Colonic mucosa (tissue), 4 donors: Measurements from ENCODE around the gene SPTAN1. TPM values are rescaled to one million over a fixed set of nuclear protein-coding genes. Genes with fewer than 3 reads are reported as not detected.

Source experiments
- DNase-seq: peaks from one replicate; pipeline ENCODE4 v3.0.0-alpha.2; 2020
- H3K27ac ChIP-seq: fragments of 200-600 bp; one replicate; pipeline ENCODE4 v1.8.0; 2021
- H3K27me3 ChIP-seq: fragments of 200-600 bp; one replicate; pipeline ENCODE4 v1.8.0; 2021
- H3K36me3 ChIP-seq: fragments of 200-600 bp; one replicate; pipeline ENCODE4 v1.8.0; 2021
- H3K4me1 ChIP-seq: fragments of 200-600 bp; one replicate; pipeline ENCODE4 v1.8.0; 2021; ENCODE audit warnings: mild to moderate bottlenecking
- H3K4me3 ChIP-seq: fragments of 200-600 bp; one replicate; pipeline ENCODE4 v1.8.0; 2021
- H3K9ac ChIP-seq, 2 donors: one replicate each; pipeline ENCODE4 v1.7.0; 2013; ENCODE audit warnings: control low read depth in 2 of 2, low read depth in 2 of 2, low read length in 2 of 2
- H3K9me3 ChIP-seq: fragments of 200-600 bp; one replicate; pipeline ENCODE4 v1.8.0; 2021
- CTCF ChIP-seq: fragments of 200-600 bp; IDR thresholded peaks from one replicate; pipeline ENCODE4 v1.8.0; 2022; ENCODE audit warnings: antibody characterized with exemption, mild to moderate bottlenecking
- intact Hi-C: fragments of 100-400 bp; cut with DNase I; formaldehyde crosslinking; loops from one replicate; pipeline ENCODE4 v1.14.1; 2022
- total RNA-seq, 2 donors: library from RNA; stranded (reverse); fragmentation: NEBNext Ultra II Directional in 1 of 2; extraction: Animal tissue kit (Norgen Biotek cat#: 25700) in 1 of 2; gene quantifications; one replicate each; pipeline ENCODE4 v1.2.1, GENCODE V29; 2021
- donor health status: healthy.
- donor health status: DM: no; HTN: no; CAD: no.
- donor health status: DM: no; HTN: no; CAD: no.

Gene SPTAN1
- total RNA-seq, 2 donors from 2014 or later = 263 to 282 TPM

GRCh38 chr9:128588581-128589233 lies 36.3 kb downstream of the SPTAN1 start:
- TF ChIP-seq CTCF = no peak
- Histone ChIP-seq H3K27me3 (no peaks in the 10 kb centered on the region), H3K36me3 (peaks cover 48% of the 10 kb centered on the region), H3K9ac (no peak overlapping the region), H3K4me3 (no peak overlapping the region), H3K27ac (no peak overlapping the region), H3K9me3 (no peaks in the 10 kb centered on the region), H3K4me1 (no peaks in the 10 kb centered on the region)
- DNase-seq = no peak
- intact Hi-C loops = no loop called here

DNA sequence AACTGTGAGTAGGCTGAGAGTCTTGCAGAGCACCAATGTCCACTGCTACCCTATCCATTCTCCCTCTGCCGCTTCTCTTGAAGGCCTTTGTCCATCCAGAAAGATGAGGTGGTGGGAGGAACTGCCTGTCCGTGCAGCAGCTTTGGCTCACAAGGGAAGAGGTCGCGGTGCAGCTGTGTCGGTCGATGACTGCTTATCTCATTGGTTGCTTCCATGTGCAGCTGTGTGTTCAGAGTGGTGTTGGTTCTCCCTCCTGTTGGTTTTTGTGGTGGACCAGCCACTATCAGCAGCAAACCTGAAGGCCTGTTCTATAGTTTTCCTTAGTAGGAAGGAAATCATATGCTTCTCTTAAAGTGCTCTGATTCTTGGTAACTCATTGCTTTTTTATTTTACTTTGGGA lies 40.7 kb downstream of the SPTAN1 start:
- Histone ChIP-seq H3K27ac (no peak overlapping the region), H3K27me3 (no peaks in the 10 kb centered on the region), H3K9ac (no peak overlapping the region), H3K36me3 (peaks cover 29% of the 10 kb centered on the region), H3K4me3 (no peak overlapping the region), H3K4me1 (no peaks in the 10 kb centered on the region), H3K9me3 (no peaks in the 10 kb centered on the region)
- DNase-seq = no peak
- intact Hi-C loops = loop anchor here (10.0 kb wide), 1 partner anchor 68 kb away; no protein-coding TSS in a partner anchor
- no peak for TF ChIP-seq CTCF

GRCh38 chr9:128593856-128594255 lies 41.5 kb downstream of the SPTAN1 start:
- Histone ChIP-seq H3K27me3 (no peaks in the 10 kb centered on the region), H3K9ac (no peak overlapping the region), H3K4me1 (no peaks in the 10 kb centered on the region), H3K27ac (no peak overlapping the region), H3K9me3 (no peaks in the 10 kb centered on the region), H3K4me3 (no peak overlapping the region), H3K36me3 (peaks cover 33% of the 10 kb centered on the region)
- intact Hi-C loops = loop anchor here (10.0 kb wide), 1 partner anchor 69 kb away; no protein-coding TSS in a partner anchor
- DNase-seq = no peak
- TF ChIP-seq CTCF = no peak

DNA sequence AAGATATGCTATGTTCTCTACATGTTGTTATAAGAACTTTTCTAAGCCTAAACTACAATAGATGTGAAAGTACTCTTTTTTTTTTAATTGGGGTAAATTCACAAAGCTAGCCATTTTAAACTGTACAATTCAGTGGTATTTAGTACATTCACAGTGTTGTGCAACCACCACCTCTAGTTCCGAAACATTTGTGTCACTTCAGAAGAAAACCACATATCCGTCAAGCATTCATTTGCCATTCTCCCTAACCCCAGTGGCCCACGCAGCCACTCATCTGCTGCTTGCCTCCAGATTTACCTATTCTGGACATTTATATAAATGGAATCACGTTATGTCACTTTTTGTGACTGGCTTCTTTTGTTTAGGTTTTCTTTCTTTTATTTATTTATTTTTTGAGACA lies 43.1 kb downstream of the SPTAN1 start:
- TF ChIP-seq CTCF = no peak
- no peaks in the 10 kb centered on the region for H3K9me3 ChIP-seq
- H3K36me3 ChIP-seq = peaks cover 35% of the 10 kb centered on the region
- H3K9ac ChIP-seq = no peak overlapping the region
- no peak overlapping the region for H3K4me3 ChIP-seq
- no peak overlapping the region for H3K27ac ChIP-seq
- no peaks in the 10 kb centered on the region for H3K4me1 ChIP-seq
- no peaks in the 10 kb centered on the region for H3K27me3 ChIP-seq
- intact Hi-C loops = loop anchor here (10.0 kb wide), 1 partner anchor 71 kb away; no protein-coding TSS in a partner anchor
- no peak for DNase-seq

DNA sequence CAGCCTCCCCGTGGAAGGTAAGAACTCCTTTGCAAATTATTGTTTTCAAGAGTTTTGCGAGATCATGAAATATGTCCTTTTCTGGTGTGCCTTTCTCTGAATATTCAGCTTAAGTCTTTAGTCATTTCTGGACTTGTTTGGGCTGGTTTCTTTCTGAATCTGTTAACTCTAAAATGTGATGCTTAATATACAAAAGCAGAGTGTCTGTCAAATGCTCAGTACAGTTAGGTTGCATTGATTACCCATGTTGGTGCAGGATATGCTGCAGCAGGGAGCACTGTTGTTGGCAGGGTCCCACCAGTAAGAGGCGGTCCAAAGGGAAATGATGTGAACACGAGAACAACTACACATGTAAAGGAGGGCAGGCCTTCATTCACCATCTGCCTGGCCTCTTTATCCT lies 47.7 kb downstream of the SPTAN1 start:
- intact Hi-C loops = no loop called here
- no peak for DNase-seq
- Histone ChIP-seq H3K27ac (no peak overlapping the region), H3K36me3 (peaks cover 32% of the 10 kb centered on the region), H3K9me3 (no peaks in the 10 kb centered on the region), H3K27me3 (no peaks in the 10 kb centered on the region), H3K4me3 (no peak overlapping the region), H3K4me1 (no peaks in the 10 kb centered on the region), H3K9ac (no peak overlapping the region)
- no peak for TF ChIP-seq CTCF
